Measurements from ENCODE around the gene DPH3. TPM values are rescaled to one million over a fixed set of nuclear protein-coding genes. Genes with fewer than 3 reads are reported as not detected.

DPH3 gene
- total and polyA plus RNA-seq, 2 donors: 14.5 to 21.2 TPM

- H3K27ac ChIP-seq (ENCODE audit: low read depth in 1 of 2, low read length in 1 of 2): no peak overlapping the region
- H3K36me3 ChIP-seq (ENCODE audit: control insufficient read depth in 2 of 2, insufficient read depth in 2 of 2, low read length in 1 of 2): no peaks in the 10 kb centered on the region
- no peaks in the 10 kb centered on the region for H3K9me3 ChIP-seq (ENCODE audit: control insufficient read depth in 2 of 2, insufficient read depth in 1 of 2, low read length in 1 of 2)
- 95% methylated on average over 2 of the region's 2 CpGs for WGBS
- H3K4me1 ChIP-seq (ENCODE audit: control insufficient read depth in 2 of 2, insufficient read depth in 2 of 2, low read length in 2 of 2): no peaks in the 10 kb centered on the region
- H3K27me3 ChIP-seq (ENCODE audit: control insufficient read depth in 2 of 2, insufficient read depth in 1 of 2, low read length in 1 of 2): no peaks in the 10 kb centered on the region
- DNase-seq (ENCODE audit: low read depth in 6 of 9, low spot score in 9 of 9): no peak
- H3K4me3 ChIP-seq (ENCODE audit: low read length in 2 of 2): no peak overlapping the region
These were observed 42.2 kb downstream of the DPH3 start for GRCh38 chr3:16222547-16222946.

GRCh38 chr3:16221990-16222389, 42.8 kb downstream of the DPH3 start:
- no peaks in the 10 kb centered on the region for H3K9me3 ChIP-seq (ENCODE audit: control insufficient read depth in 2 of 2, insufficient read depth in 1 of 2, low read length in 1 of 2)
- WGBS: 88% methylated on average over 3 of the region's 3 CpGs
- H3K36me3 ChIP-seq (ENCODE audit: control insufficient read depth in 2 of 2, insufficient read depth in 2 of 2, low read length in 1 of 2): no peaks in the 10 kb centered on the region
- H3K4me3 ChIP-seq (ENCODE audit: low read length in 2 of 2): no peak overlapping the region
- no peaks in the 10 kb centered on the region for H3K27me3 ChIP-seq (ENCODE audit: control insufficient read depth in 2 of 2, insufficient read depth in 1 of 2, low read length in 1 of 2)
- H3K4me1 ChIP-seq (ENCODE audit: control insufficient read depth in 2 of 2, insufficient read depth in 2 of 2, low read length in 2 of 2): no peaks in the 10 kb centered on the region
- DNase-seq (ENCODE audit: low read depth in 6 of 9, low spot score in 9 of 9): no peak
- H3K27ac ChIP-seq (ENCODE audit: low read depth in 1 of 2, low read length in 1 of 2): no peak overlapping the region

- DNase-seq (ENCODE audit: low read depth in 6 of 9, low spot score in 9 of 9): no peak
- Histone ChIP-seq H3K9me3 (ENCODE audit: control insufficient read depth in 2 of 2, insufficient read depth in 1 of 2, low read length in 1 of 2) (no peaks in the 10 kb centered on the region), H3K4me3 (ENCODE audit: low read length in 2 of 2) (no peak overlapping the region)
These were observed 45.0 kb downstream of the DPH3 start for GRCh38 chr3:16219777-16220176.

GRCh38 chr3:16216373-16216935, 48.3 kb downstream of the DPH3 start:
- Histone ChIP-seq H3K27ac (ENCODE audit: low read depth in 1 of 2, low read length in 1 of 2) (no peak overlapping the region), H3K4me1 (ENCODE audit: control insufficient read depth in 2 of 2, insufficient read depth in 2 of 2, low read length in 2 of 2) (no peaks in the 10 kb centered on the region), H3K27me3 (ENCODE audit: control insufficient read depth in 2 of 2, insufficient read depth in 1 of 2, low read length in 1 of 2) (no peaks in the 10 kb centered on the region), H3K9me3 (ENCODE audit: control insufficient read depth in 2 of 2, insufficient read depth in 1 of 2, low read length in 1 of 2) (no peaks in the 10 kb centered on the region), H3K4me3 (ENCODE audit: low read length in 2 of 2) (no peak overlapping the region), H3K36me3 (ENCODE audit: control insufficient read depth in 2 of 2, insufficient read depth in 2 of 2, low read length in 1 of 2) (peaks cover 0 to 2% of the 10 kb centered on the region in 2 donors)
- DNase-seq (ENCODE audit: low read depth in 6 of 9, low spot score in 9 of 9): no peak
- WGBS: 95% methylated on average over 17 of the region's 17 CpGs

More at GRCh38 chr3:16219777-16220176, 45.0 kb downstream of the DPH3 start:
- H3K4me1 ChIP-seq (ENCODE audit: control insufficient read depth in 2 of 2, insufficient read depth in 2 of 2, low read length in 2 of 2): no peaks in the 10 kb centered on the region
- no peak overlapping the region for H3K27ac ChIP-seq (ENCODE audit: low read depth in 1 of 2, low read length in 1 of 2)
- no peaks in the 10 kb centered on the region for H3K36me3 ChIP-seq (ENCODE audit: control insufficient read depth in 2 of 2, insufficient read depth in 2 of 2, low read length in 1 of 2)
- 98% methylated on average over 3 of the region's 3 CpGs for WGBS
- no peaks in the 10 kb centered on the region for H3K27me3 ChIP-seq (ENCODE audit: control insufficient read depth in 2 of 2, insufficient read depth in 1 of 2, low read length in 1 of 2)

GRCh38 chr3:16214366-16214765, 50.4 kb downstream of the DPH3 start:
- 85% methylated on average over 4 of the region's 4 CpGs for WGBS
- DNase-seq (ENCODE audit: low read depth in 6 of 9, low spot score in 9 of 9): no peak
- Histone ChIP-seq H3K27ac (ENCODE audit: low read depth in 1 of 2, low read length in 1 of 2) (no peak overlapping the region), H3K9me3 (ENCODE audit: control insufficient read depth in 2 of 2, insufficient read depth in 1 of 2, low read length in 1 of 2) (no peaks in the 10 kb centered on the region), H3K4me1 (ENCODE audit: control insufficient read depth in 2 of 2, insufficient read depth in 2 of 2, low read length in 2 of 2) (no peaks in the 10 kb centered on the region), H3K27me3 (ENCODE audit: control insufficient read depth in 2 of 2, insufficient read depth in 1 of 2, low read length in 1 of 2) (no peaks in the 10 kb centered on the region), H3K4me3 (ENCODE audit: low read length in 2 of 2) (no peak overlapping the region), H3K36me3 (ENCODE audit: control insufficient read depth in 2 of 2, insufficient read depth in 2 of 2, low read length in 1 of 2) (peaks cover 0 to 2% of the 10 kb centered on the region in 2 donors)

GRCh38 chr3:16211176-16211904, 53.4 kb downstream of the DPH3 start:
- H3K36me3 ChIP-seq (ENCODE audit: control insufficient read depth in 2 of 2, insufficient read depth in 2 of 2, low read length in 1 of 2): peaks cover 0 to 2% of the 10 kb centered on the region in 2 donors
- WGBS: 90% methylated on average over 9 of the region's 9 CpGs
- H3K4me1 ChIP-seq (ENCODE audit: control insufficient read depth in 2 of 2, insufficient read depth in 2 of 2, low read length in 2 of 2): no peaks in the 10 kb centered on the region
- H3K27ac ChIP-seq (ENCODE audit: low read depth in 1 of 2, low read length in 1 of 2): no peak overlapping the region
- DNase-seq (ENCODE audit: low read depth in 6 of 9, low spot score in 9 of 9): no peak
- H3K9me3 ChIP-seq (ENCODE audit: control insufficient read depth in 2 of 2, insufficient read depth in 1 of 2, low read length in 1 of 2): no peaks in the 10 kb centered on the region
- no peaks in the 10 kb centered on the region for H3K27me3 ChIP-seq (ENCODE audit: control insufficient read depth in 2 of 2, insufficient read depth in 1 of 2, low read length in 1 of 2)
- no peak overlapping the region for H3K4me3 ChIP-seq (ENCODE audit: low read length in 2 of 2)

Other genes with a start within 250 kb of the DPH3 start
- 2.6 TPM for gene GALNT15, start 90.3 kb downstream of the DPH3 start, total RNA-seq
- gene GALNT15, start 90.3 kb downstream of the DPH3 start, polyA plus RNA-seq: 41.2 TPM
- gene OXNAD1, start 269 bp upstream of the DPH3 start, total RNA-seq: 31.6 TPM
- gene OXNAD1, start 269 bp upstream of the DPH3 start, polyA plus RNA-seq: 34.4 TPM
- gene RFTN1, start 248.8 kb upstream of the DPH3 start, total RNA-seq: 87.8 TPM
- 57.6 TPM for gene RFTN1, start 248.8 kb upstream of the DPH3 start, polyA plus RNA-seq

Measured in thymus (tissue), 11 donors.